Right cardiac atrium (tissue), 5 donors: ENCODE results near the gene PCDHA8. TPM values are rescaled to one million over a fixed set of nuclear protein-coding genes. Genes with fewer than 3 reads are reported as not detected.
A peak's percentile ranks its signal among the peaks of the same experiment; 100 is the strongest.
"Not testable (repeated sequence)": the region's sequence is repeated elsewhere in the genome, so short reads cannot be mapped to it uniquely, and the experiment has no call there.

ENCODE experiments used
- ATAC-seq, 2 donors: fragments of 200-7000 bp; cut with Tn5 transposase; one replicate each; pipeline versions ENCODE4 v1.8.0 to v1.9.1; 2020; ENCODE audit warnings: moderate library complexity in 2 of 2, mild to moderate bottlenecking in 1 of 2
- DNase-seq, 3 donors: peaks; one replicate each; pipeline ENCODE4 v3.0.0-alpha.2; 2020
- H3K27ac ChIP-seq: one replicate; pipeline ENCODE4 v1.5.1; 2013; ENCODE audit warnings: mild to moderate bottlenecking, low read length, control low read depth, moderate library complexity
- H3K27me3 ChIP-seq: one replicate; pipeline ENCODE4 v1.6.1; 2013; ENCODE audit not compliant: control insufficient read depth, insufficient read depth
- H3K4me1 ChIP-seq: one replicate; pipeline ENCODE4 v1.6.1; 2013; ENCODE audit warnings: low read length; ENCODE audit not compliant: control insufficient read depth, insufficient read depth
- H3K4me3 ChIP-seq: one replicate; pipeline ENCODE4 v1.5.1; 2013; ENCODE audit warnings: low read length, control low read depth
- H3K9me3 ChIP-seq: one replicate; pipeline ENCODE4 v1.6.1; 2013; ENCODE audit warnings: low read length; ENCODE audit not compliant: control insufficient read depth
- WGBS: extraction: QIAGEN DNeasy Blood & Tissue Kit; methylation state at CpG from one replicate; pipeline ENCODE4 v1.1.7; 2013; 5-methylcytosine and 5-hydroxymethylcytosine counted together
- intact Hi-C, 4 donors: fragments of 100-400 bp; cut with DNase I; formaldehyde crosslinking; loops; one replicate each; pipeline versions ENCODE4 v1.11.0 to v1.14.0; 2022 to 2023
- long read RNA-seq, 4 donors: library from polyadenylated mRNA; unstranded; transcript quantifications; one replicate each; pipeline ENCODE4 v2.0.0, GENCODE V29; 2020 to 2021
- polyA plus RNA-seq: library from polyadenylated mRNA; stranded (reverse); fragments of 200-250 nt; gene quantifications from one replicate; pipeline ENCODE4 v1.2.3, GENCODE V29; 2013
- total RNA-seq, 4 donors: library from RNA; stranded (reverse); fragmentation: NEBNext Ultra II Directional; extraction: Animal tissue kit (Norgen Biotek cat#: 25700); gene quantifications; one replicate each; pipeline ENCODE4 v1.2.1, GENCODE V29; 2021
- donor health status: healthy with polysubstance abuse.
- donor health status: DM: no; HTN: yes; CAD: no.
- donor health status: DM: no; HTN: no; CAD: no.
- donor health status: DM: no; HTN: yes; CAD: no; lungs with severe emphysema.
- donor health status: DM: yes; HTN: yes; CAD: no.

PCDHA8 gene
- total RNA-seq (under 1 TPM in 2 of 4 donors, not detected in 2; 0.06 TPM), polyA plus RNA-seq (not detected)
- long read RNA-seq, donor 1, result 0 reads
- long read RNA-seq, donor 2, result 0 reads
- long read RNA-seq, donor 3, result 0 reads
- long read RNA-seq, donor 4, result 0 reads

- Histone ChIP-seq H3K27ac (no peak within 1 kb of the TSS), H3K27me3 (peaks cover 3% of the 10 kb centered on the region), H3K9me3 (peaks cover 1% of the 10 kb centered on the region), H3K4me3 (no peak within 1 kb of the TSS), H3K4me1 (no peaks in the 10 kb centered on the region)
- DNase-seq, result no peak
- no peak for ATAC-seq
- intact Hi-C loops, result no loop called here
- 18% methylated on average over 46 of the region's 47 CpGs for WGBS
Observed at GRCh38 chr5:140840978-140841962, at the start of gene PCDHA8. Gene PCDHA8, plus strand, starts transcription at chr5:140841187. Its CDS starts 135 bp downstream, at chr5:140841322.

GRCh38 chr5:140794595-140795258 lies 46.3 kb upstream of the PCDHA8 start, which contains the start of gene PCDHA2:
Gene PCDHA2, plus strand, starts transcription at chr5:140794852.
- H3K4me1 ChIP-seq, result no peaks in the 10 kb centered on the region
- H3K4me3 ChIP-seq, result no peak within 1 kb of the TSS
- intact Hi-C loops, result no loop called here
- H3K27ac ChIP-seq, result no peak within 1 kb of the TSS
- H3K27me3 ChIP-seq, result no peaks in the 10 kb centered on the region
- DNase-seq (no peak), ATAC-seq (no peak)
- 17% methylated on average over 27 of the region's 27 CpGs for WGBS
- H3K9me3 ChIP-seq, result peaks cover 2% of the 10 kb centered on the region

- Histone ChIP-seq H3K4me3 (no peak overlapping the region), H3K27me3 (no peaks in the 10 kb centered on the region), H3K4me1 (no peaks in the 10 kb centered on the region), H3K27ac (no peak overlapping the region), H3K9me3 (peaks cover 2% of the 10 kb centered on the region)
- WGBS, result 19% methylated on average over 15 of the region's 15 CpGs
- intact Hi-C loops, result no loop called here
- DNase-seq, result no peak
- no peak for ATAC-seq
Observed at GRCh38 chr5:140795259-140795641, 45.7 kb upstream of the PCDHA8 start.

- H3K9me3 ChIP-seq, H3K4me1 ChIP-seq, H3K27ac ChIP-seq, H3K4me3 ChIP-seq, H3K27me3 ChIP-seq, ATAC-seq, intact Hi-C loops: not testable (repeated sequence)
- DNase-seq, result peak in 1 of 3 donors; percentile 50
- WGBS, result 41% methylated on average over 72 of the region's 72 CpGs
Observed at GRCh38 chr5:140796072-140796717, 44.8 kb upstream of the PCDHA8 start.

- Histone ChIP-seq H3K4me3 (no peak overlapping the region), H3K27ac (no peak overlapping the region), H3K4me1 (no peaks in the 10 kb centered on the region), H3K27me3 (no peaks in the 10 kb centered on the region), H3K9me3 (peaks cover 2% of the 10 kb centered on the region)
- ATAC-seq (no peak), DNase-seq (peak in 1 of 3 donors; percentile 50)
- intact Hi-C loops, result no loop called here
- 40% methylated on average over 39 of the region's 39 CpGs for WGBS
Observed at GRCh38 chr5:140796718-140797095, 44.3 kb upstream of the PCDHA8 start.

GRCh38 chr5:140800816-140801493 lies 40.0 kb upstream of the PCDHA8 start, which contains the start of gene PCDHA3:
Gene PCDHA3, plus strand, starts transcription at chr5:140801057.
- peaks cover 3% of the 10 kb centered on the region for H3K9me3 ChIP-seq

GRCh38 chr5:140801494-140801841 lies 39.5 kb upstream of the PCDHA8 start:
- H3K4me1 ChIP-seq, result no peaks in the 10 kb centered on the region
- H3K27ac ChIP-seq, result no peak overlapping the region
- WGBS, result 8% methylated on average over 16 of the region's 16 CpGs
- ATAC-seq, result no peak
- H3K27me3 ChIP-seq, result no peaks in the 10 kb centered on the region
- intact Hi-C loops, result no loop called here
- DNase-seq, result peak in 1 of 3 donors; percentile 21
- H3K9me3 ChIP-seq, result peaks cover 3% of the 10 kb centered on the region
- H3K4me3 ChIP-seq, result no peak overlapping the region

More at GRCh38 chr5:140800816-140801493, 40.0 kb upstream of the PCDHA8 start, which contains the start of gene PCDHA3:
- no peak for ATAC-seq
- Histone ChIP-seq H3K4me3 (no peak within 1 kb of the TSS), H3K27ac (no peak within 1 kb of the TSS), H3K4me1 (no peaks in the 10 kb centered on the region), H3K27me3 (no peaks in the 10 kb centered on the region)
- WGBS, result 12% methylated on average over 29 of the region's 29 CpGs
- intact Hi-C loops, result no loop called here
- no peak for DNase-seq

GRCh38 chr5:140802381-140802780 lies 38.6 kb upstream of the PCDHA8 start:
- H3K4me1 ChIP-seq, DNase-seq, H3K27ac ChIP-seq, ATAC-seq, H3K27me3 ChIP-seq, intact Hi-C loops, H3K9me3 ChIP-seq, H3K4me3 ChIP-seq: not testable (repeated sequence)
- WGBS, result 34% methylated on average over 45 of the region's 45 CpGs

GRCh38 chr5:140802781-140803271 lies 38.2 kb upstream of the PCDHA8 start:
- no peak overlapping the region for H3K27ac ChIP-seq
- intact Hi-C loops, result no loop called here
- no peak overlapping the region for H3K4me3 ChIP-seq
- H3K4me1 ChIP-seq, result no peaks in the 10 kb centered on the region
- DNase-seq (no peak), ATAC-seq (no peak)
- peaks cover 3% of the 10 kb centered on the region for H3K9me3 ChIP-seq
- WGBS, result 36% methylated on average over 53 of the region's 53 CpGs
- H3K27me3 ChIP-seq, result no peaks in the 10 kb centered on the region
